GM12873 (cell line): ENCODE data around the gene RNASE9.

Experiments used
- TF ChIP-seq, protein P1 (sequence below): IDR thresholded peaks from 2 replicates; pipeline ENCODE4 v1.5.1; 2012; ENCODE audit warnings: low read depth, mild to moderate bottlenecking, moderate library complexity, low read length, control low read depth; ENCODE audit not compliant: insufficient read depth; ENCODE audit errors: missing control alignments

Gene RNASE9

DNA sequence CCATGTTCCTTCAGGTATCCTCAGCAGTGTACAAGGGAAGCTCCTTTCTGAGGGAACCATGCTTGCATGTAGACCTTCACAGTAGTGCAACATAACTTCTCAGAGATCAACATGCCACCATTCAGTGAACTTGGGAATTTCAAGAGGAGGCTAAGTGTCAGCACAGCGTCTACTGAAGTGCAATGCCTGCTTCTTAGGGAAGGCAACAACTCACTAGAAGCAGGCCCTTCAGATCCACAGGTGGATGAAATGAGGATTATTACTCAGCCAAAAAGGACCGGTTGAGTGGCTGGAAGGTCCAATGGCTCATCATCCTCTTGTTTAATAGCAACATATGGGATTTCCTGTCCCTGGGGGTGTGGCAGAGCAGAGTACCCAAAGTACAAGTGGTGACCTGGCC, 36.8 kb downstream of the RNASE9 start:
- TF ChIP-seq, protein P1, sequence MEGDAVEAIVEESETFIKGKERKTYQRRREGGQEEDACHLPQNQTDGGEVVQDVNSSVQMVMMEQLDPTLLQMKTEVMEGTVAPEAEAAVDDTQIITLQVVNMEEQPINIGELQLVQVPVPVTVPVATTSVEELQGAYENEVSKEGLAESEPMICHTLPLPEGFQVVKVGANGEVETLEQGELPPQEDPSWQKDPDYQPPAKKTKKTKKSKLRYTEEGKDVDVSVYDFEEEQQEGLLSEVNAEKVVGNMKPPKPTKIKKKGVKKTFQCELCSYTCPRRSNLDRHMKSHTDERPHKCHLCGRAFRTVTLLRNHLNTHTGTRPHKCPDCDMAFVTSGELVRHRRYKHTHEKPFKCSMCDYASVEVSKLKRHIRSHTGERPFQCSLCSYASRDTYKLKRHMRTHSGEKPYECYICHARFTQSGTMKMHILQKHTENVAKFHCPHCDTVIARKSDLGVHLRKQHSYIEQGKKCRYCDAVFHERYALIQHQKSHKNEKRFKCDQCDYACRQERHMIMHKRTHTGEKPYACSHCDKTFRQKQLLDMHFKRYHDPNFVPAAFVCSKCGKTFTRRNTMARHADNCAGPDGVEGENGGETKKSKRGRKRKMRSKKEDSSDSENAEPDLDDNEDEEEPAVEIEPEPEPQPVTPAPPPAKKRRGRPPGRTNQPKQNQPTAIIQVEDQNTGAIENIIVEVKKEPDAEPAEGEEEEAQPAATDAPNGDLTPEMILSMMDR: no peak

DNA sequence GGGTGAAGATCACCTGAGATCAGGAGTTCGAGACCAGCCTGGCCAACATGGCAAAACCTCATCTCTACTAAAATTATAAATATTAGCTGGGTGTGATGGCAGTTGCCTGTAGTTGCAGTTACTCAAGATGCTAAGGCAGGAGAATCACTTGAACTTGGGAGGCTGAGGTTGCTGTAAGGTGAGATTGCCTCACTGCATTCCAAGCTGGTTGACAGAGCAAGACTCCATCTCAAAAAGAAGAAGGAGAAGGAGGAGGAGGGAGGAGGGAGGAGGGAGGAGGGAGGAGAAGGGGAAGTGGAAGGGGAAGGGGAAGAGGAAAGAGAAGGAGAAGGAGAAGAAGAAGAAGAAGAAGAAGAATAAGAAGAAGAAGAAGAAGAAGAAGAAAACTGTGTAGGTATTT, 38.5 kb downstream of the RNASE9 start:
- TF ChIP-seq, protein P1: no peak

DNA sequence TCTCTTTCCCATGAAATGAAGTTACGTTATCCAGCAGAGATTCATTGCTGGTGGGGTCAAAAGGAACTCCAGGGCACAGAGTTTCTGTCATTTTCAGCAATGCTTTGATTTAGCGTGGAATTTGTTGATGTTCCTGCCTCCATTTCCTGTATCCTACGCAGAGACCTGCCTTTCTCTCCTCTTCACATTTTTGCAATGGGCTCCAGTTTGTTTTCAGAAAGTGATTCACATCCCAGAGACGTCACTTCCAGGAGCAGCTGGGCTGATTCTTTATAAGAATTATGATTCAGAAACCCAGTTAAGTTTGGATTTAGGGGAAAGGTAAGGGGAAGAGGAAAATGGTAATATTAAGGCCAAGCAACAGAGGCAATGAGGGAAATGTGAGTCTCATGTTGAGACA, 43.9 kb downstream of the RNASE9 start:
- TF ChIP-seq, protein P1: no peak

DNA sequence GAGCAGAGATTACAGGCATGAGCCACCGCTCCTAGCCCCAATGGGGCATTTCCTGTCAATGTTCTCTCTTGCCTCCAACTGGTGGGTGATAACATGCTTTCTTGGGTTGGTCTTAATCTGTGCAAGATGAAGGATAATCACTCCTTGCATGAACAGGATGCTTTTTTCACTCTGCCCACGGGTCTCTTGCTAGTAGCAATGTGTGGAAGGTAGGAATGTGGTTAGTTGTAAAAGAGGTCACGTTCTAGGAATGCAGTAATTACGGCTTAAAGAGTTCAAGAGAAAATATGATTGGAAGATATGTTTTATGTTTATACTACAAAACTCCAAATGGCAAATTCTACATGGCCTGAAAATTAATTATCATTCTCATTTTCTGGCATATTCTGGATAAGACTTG, 45.0 kb downstream of the RNASE9 start:
- TF ChIP-seq, protein P1: no peak

DNA sequence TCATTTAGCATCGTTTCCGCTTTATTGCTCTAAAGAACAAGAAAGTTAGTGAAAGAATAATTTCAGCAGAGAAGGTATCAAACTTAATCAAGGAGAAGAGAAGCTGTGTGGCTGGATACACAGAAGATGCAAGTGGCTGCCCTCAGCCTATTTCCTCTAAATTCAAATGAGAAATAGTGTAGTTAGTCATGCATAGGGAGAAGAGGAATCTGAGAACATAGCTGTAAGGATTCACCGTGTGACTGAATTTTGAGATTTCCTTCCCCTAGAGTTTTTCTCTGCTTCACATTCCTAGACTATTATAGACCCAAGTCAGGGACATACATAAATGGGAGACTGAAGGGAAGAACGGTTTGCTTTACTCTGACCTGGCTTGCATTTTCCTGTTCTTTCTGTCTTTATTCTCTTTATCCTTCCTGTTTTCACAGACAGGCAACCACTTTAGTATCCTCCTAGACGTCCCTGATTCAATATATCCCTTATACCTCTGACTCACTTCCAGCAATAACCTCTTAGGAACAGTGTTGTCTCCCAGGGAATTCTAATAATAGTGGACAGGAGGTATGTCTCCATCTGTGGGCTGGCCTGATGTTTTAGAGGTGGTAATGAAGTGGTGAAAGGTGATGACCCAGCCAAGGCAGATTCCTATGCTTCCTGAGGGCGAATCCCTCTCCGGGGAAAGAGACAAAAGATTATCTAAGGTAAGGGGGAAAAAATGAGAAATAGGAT, 48.5 kb downstream of the RNASE9 start:
- TF ChIP-seq, protein P1: no peak

DNA sequence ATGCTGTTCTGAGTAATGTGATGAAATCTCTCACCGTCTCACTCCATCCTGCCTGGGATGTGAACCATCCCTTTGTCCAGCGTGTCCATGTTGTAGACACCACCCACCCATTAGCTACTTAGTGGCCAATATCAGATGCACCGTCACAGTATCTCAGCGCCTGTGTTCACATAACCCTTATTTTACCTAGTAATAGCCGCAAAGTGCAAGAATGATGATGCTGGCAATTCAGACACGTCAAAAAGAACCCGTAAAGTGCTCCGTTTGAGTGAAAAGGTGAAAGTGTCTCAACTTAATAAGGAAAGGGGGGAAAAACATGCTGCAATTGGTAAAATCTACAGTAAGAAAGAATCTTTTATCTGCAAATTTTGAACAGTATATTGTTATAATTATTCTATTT, 52.5 kb downstream of the RNASE9 start:
- TF ChIP-seq, protein P1: no peak
